Thymus (tissue), 11 donors: Measurements from ENCODE around the gene SPATS2. TPM values are rescaled to one million over a fixed set of nuclear protein-coding genes. Genes with fewer than 3 reads are reported as not detected.

ENCODE experiments used
- DNase-seq, 9 donors: peaks; one replicate each; pipeline ENCODE4 v3.0.0-alpha.2; 2013; ENCODE audit warnings: low spot score in 9 of 9, low read depth in 6 of 9, missing footprints in 1 of 9
- H3K27ac ChIP-seq, 2 donors: one replicate each; pipeline ENCODE4 v1.5.1; 2013; ENCODE audit warnings: control low read depth in 1 of 2, low read depth in 1 of 2, low read length in 1 of 2, mild to moderate bottlenecking in 1 of 2, moderate library complexity in 1 of 2
- H3K27me3 ChIP-seq, 2 donors: one replicate each; pipeline ENCODE4 v1.5.1; 2013; ENCODE audit warnings: low read length in 1 of 2; ENCODE audit not compliant: control insufficient read depth in 2 of 2, insufficient read depth in 1 of 2
- H3K36me3 ChIP-seq, 2 donors: one replicate each; pipeline ENCODE4 v1.5.1; 2013; ENCODE audit warnings: low read length in 1 of 2, mild to moderate bottlenecking in 1 of 2, moderate library complexity in 1 of 2; ENCODE audit not compliant: control insufficient read depth in 2 of 2, insufficient read depth in 2 of 2
- H3K4me1 ChIP-seq, 2 donors: one replicate each; pipeline ENCODE4 v1.5.1; 2013; ENCODE audit warnings: low read length in 2 of 2; ENCODE audit not compliant: control insufficient read depth in 2 of 2, insufficient read depth in 2 of 2
- H3K4me3 ChIP-seq, 2 donors: one replicate each; pipeline ENCODE4 v1.5.1; 2013; ENCODE audit warnings: low read length in 2 of 2, control low read depth in 1 of 2, mild to moderate bottlenecking in 1 of 2
- H3K9me3 ChIP-seq, 2 donors: one replicate each; pipeline ENCODE4 v1.5.1; 2013; ENCODE audit warnings: low read length in 1 of 2, mild to moderate bottlenecking in 1 of 2; ENCODE audit not compliant: control insufficient read depth in 2 of 2, insufficient read depth in 1 of 2
- WGBS: extraction: QIAGEN DNeasy Blood & Tissue Kit; methylation state at CpG from one replicate; pipeline ENCODE4 v1.1.7; 2013; 5-methylcytosine and 5-hydroxymethylcytosine counted together
- polyA plus RNA-seq: library from polyadenylated mRNA; stranded (reverse); fragments of 200-250 nt; gene quantifications from one replicate; pipeline ENCODE4 v1.2.3, GENCODE V29; 2013
- total RNA-seq: library from RNA; stranded (reverse); fragments of 120-200 nt; gene quantifications from one replicate; pipeline ENCODE4 v1.2.4, GENCODE V29; 2013
- donor health status: healthy.

The SPATS2 gene
- total and polyA plus RNA-seq, 2 donors: 14.2 to 15.3 TPM

DNA sequence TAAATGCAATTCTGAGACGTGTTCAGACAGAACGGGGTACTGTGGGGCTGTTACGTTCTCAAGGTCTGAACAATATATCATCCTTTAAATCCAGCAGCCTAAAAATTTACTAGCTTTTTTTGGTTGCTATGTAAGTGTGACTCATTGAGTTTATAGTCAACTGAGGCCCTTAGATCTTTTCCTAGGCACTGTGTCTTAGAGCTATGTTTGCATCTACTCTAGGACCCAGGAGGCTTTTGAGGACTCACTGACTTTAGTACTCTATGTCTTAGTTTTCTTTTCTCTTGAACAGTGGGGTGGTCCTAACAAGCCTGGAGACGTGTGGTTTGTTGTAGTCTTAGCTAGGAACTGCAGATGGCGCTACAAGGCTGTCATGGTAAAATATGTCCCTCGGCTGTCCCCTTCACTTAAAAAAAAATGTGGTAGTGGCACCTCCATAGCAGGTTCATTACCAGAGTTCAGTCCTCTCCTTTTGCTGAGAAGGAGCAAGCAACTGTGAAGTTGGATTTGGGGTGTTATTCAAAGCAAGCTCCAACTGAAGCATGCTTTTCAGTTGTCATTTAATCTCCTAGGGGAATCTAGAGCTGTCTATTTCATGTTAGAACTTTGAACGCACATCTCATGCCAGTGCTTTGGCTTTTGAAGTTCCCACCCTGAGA is 8.7 kb upstream of the SPATS2 start:
- Histone ChIP-seq H3K9me3 (no peaks in the 10 kb centered on the region), H3K4me3 (no peak overlapping the region), H3K27me3 (peaks cover 2 to 20% of the 10 kb centered on the region in 2 donors), H3K36me3 (no peaks in the 10 kb centered on the region), H3K4me1 (peaks cover 0 to 6% of the 10 kb centered on the region in 2 donors), H3K27ac (no peak overlapping the region)
- peak; percentile 40 to 90 (median 73) for DNase-seq
- WGBS: 28% methylated on average over 7 of the region's 7 CpGs

DNA sequence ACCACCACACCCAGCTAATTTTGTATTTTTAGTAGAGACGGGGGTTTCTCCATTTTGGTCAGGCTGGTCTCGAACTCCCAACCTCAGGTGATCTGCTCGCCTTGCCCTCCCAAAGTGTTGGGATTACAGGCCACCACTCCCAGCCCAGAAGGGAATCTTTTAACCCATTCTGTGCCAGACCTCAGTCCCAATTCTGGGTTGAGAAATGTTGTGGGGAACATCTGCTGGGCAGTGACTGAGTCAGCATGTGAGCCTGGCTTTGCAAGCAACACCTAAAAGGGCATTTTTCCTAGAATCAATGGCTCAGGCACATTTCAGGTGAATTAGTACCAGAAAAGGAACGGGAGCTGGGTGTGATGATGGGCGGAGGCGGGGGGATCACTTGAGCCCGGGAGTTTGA is 7.6 kb upstream of the SPATS2 start:
- H3K4me3 ChIP-seq: no peak overlapping the region
- no peak overlapping the region for H3K27ac ChIP-seq
- WGBS: 96% methylated on average over 7 of the region's 7 CpGs
- peaks cover 2 to 15% of the 10 kb centered on the region in 2 donors for H3K27me3 ChIP-seq
- peaks cover 0 to 6% of the 10 kb centered on the region in 2 donors for H3K4me1 ChIP-seq
- H3K36me3 ChIP-seq: no peaks in the 10 kb centered on the region
- H3K9me3 ChIP-seq: no peaks in the 10 kb centered on the region
- no peak for DNase-seq

DNA sequence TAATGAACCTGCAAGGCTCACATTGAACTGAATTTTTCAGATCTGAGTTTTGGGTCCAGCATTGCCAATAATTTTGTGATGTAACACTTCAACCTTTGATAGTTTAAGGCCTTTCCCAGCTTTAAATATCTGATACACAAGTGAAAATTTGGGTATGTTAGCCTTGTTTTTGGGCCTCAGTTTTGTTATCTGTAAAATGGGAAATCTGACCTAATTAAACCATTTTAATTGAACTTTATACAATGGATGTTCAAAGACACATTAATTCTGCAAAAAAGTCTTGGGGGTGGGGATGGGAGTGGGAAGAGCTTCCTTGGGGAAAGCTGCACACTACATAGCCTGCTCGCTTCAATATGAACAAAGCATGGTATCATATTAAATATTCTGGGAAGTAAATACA is 5.2 kb upstream of the SPATS2 start:
- no peak for DNase-seq
- Histone ChIP-seq H3K4me3 (no peak overlapping the region), H3K36me3 (no peaks in the 10 kb centered on the region), H3K27ac (no peak overlapping the region), H3K9me3 (no peaks in the 10 kb centered on the region), H3K4me1 (peaks cover 0 to 16% of the 10 kb centered on the region in 2 donors), H3K27me3 (peaks cover under 1 to 2% of the 10 kb centered on the region in 2 donors)
- WGBS: 98% methylated on average over 1 of the region's 1 CpG

DNA sequence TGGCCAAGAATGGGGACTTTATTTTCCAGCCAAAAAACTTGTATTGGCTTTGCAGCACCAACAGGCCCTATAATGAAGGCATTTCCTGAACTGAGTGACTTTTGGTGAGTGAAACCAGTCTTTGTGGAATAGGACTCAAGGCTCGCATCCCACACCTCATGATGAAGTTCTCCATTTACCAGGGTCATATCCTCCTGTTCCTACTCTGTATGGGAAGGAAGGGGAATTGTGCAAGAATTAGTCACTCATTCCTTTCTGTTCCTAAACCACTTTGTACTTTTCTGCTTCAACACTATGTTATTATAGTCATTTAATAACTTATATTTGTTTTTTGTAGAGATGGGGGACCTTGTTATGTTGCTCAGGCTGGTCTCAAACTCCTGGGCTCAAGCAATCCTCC is 2.3 kb upstream of the SPATS2 start:
- 96% methylated on average over 1 of the region's 1 CpG for WGBS
- H3K4me1 ChIP-seq: peaks cover 4 to 19% of the 10 kb centered on the region in 2 donors

GRCh38 chr12:49365542-49365941 is 1.7 kb upstream of the SPATS2 start:
- H3K4me3 ChIP-seq: no peak overlapping the region
- H3K9me3 ChIP-seq: no peaks in the 10 kb centered on the region
- no peak overlapping the region for H3K27ac ChIP-seq
- H3K36me3 ChIP-seq: no peaks in the 10 kb centered on the region
- H3K27me3 ChIP-seq: no peaks in the 10 kb centered on the region
- 70% methylated on average over 5 of the region's 5 CpGs for WGBS
- no peak for DNase-seq
- H3K4me1 ChIP-seq: peaks cover 4 to 19% of the 10 kb centered on the region in 2 donors

More for the DNA sequence above, 2.3 kb upstream of the SPATS2 start:
- no peak for DNase-seq
- no peaks in the 10 kb centered on the region for H3K36me3 ChIP-seq
- no peak overlapping the region for H3K27ac ChIP-seq
- no peaks in the 10 kb centered on the region for H3K9me3 ChIP-seq
- no peaks in the 10 kb centered on the region for H3K27me3 ChIP-seq
- no peak overlapping the region for H3K4me3 ChIP-seq

- no peak for DNase-seq
- no peaks in the 10 kb centered on the region for H3K27me3 ChIP-seq
- H3K36me3 ChIP-seq: no peaks in the 10 kb centered on the region
- whole genome bisulfite sequencing: 23% methylated on average over 38 of the region's 38 CpGs
- H3K9me3 ChIP-seq: no peaks in the 10 kb centered on the region
- peaks cover 4 to 19% of the 10 kb centered on the region in 2 donors for H3K4me1 ChIP-seq
- H3K4me3 ChIP-seq: peak overlapping the region; percentile 68 to 96
- H3K27ac ChIP-seq: peak overlapping the region; percentile 91 to 98
These were observed 1.1 kb upstream of the SPATS2 start for GRCh38 chr12:49366096-49366651.

- peaks cover 4 to 19% of the 10 kb centered on the region in 2 donors for H3K4me1 ChIP-seq
- peak; percentile 54 to 93 (median 82) for DNase-seq
- under 1% methylated on average over 97 of the region's 97 CpGs for WGBS
These were observed 446 bp upstream of the SPATS2 start for GRCh38 chr12:49366652-49367380.

GRCh38 chr12:49368240-49368600 is 958 bp downstream of the SPATS2 start:
- Histone ChIP-seq H3K36me3 (no peaks in the 10 kb centered on the region), H3K4me1 (peaks cover 4 to 19% of the 10 kb centered on the region in 2 donors), H3K4me3 (peak overlapping the region in 1 of 2 donors; percentile 96), H3K27ac (peak overlapping the region in 1 of 2 donors; percentile 33), H3K9me3 (no peaks in the 10 kb centered on the region), H3K27me3 (no peaks in the 10 kb centered on the region)
- WGBS: 48% methylated on average over 3 of the region's 3 CpGs
- no peak for DNase-seq

More at GRCh38 chr12:49366652-49367380, 446 bp upstream of the SPATS2 start:
- peak overlapping the region; percentile 68 to 96 for H3K4me3 ChIP-seq
- H3K36me3 ChIP-seq: no peaks in the 10 kb centered on the region
- peak overlapping the region; percentile 91 to 98 for H3K27ac ChIP-seq
- H3K27me3 ChIP-seq: no peaks in the 10 kb centered on the region
- no peaks in the 10 kb centered on the region for H3K9me3 ChIP-seq
